OCI-LY7 (cell line): ENCODE data around the gene NRROS.
A peak's percentile ranks its signal among the peaks of the same experiment; 100 is the strongest.

Source experiments
- CTCF ChIP-seq: fragments of 200-600 bp; sonication (generic); conservative IDR thresholded peaks from 2 replicates; pipeline ENCODE4 v1.5.1; 2014; ENCODE audit warnings: mild to moderate bottlenecking, antibody characterized with exemption, low read length, moderate library complexity, mixed read lengths
- EZH2phosphoT487 ChIP-seq: fragments of 200-600 bp; sonication (generic); IDR thresholded peaks from 2 replicates; pipeline ENCODE4 v1.6.1; 2018; ENCODE audit warnings: low read depth, borderline replicate concordance, mild to moderate bottlenecking, mixed run types, antibody characterized with exemption, low read length, moderate library complexity, mixed read lengths

GRCh38 chr3:196609343-196609775, 30.1 kb upstream of the NRROS start:
- peak; percentile 100 for TF ChIP-seq CTCF
- TF ChIP-seq EZH2phosphoT487 = no peak
